ENCODE measurements around the gene MTA2. TPM values are rescaled to one million over a fixed set of nuclear protein-coding genes. Genes with fewer than 3 reads are reported as not detected.
"Not testable (repeated sequence)": the region's sequence is repeated elsewhere in the genome, so short reads cannot be mapped to it uniquely, and the experiment has no call there.

The MTA2 gene
- total RNA-seq, 2 donors from 2014 or later = 30.0 to 40.5 TPM

DNA sequence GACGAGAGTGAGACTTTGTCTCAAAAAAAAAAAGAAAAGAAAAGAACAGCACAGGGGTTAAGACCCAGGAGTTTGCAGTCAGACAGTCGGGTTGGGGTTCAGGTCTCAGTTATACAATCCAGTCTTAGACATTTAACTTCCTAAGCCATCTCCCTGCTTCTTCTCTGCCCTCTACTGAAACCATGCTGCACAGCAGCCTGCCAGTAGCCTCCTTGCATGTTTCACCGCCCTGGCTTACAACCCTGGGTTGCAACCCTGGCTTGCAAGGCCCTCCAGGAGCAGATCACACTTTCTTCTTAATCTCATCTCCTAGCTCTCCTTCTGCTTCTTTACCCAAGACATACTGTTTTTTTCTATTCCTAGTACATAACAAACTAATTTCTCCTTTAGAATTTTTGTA is 26.0 kb upstream of the MTA2 start:
- H3K27ac ChIP-seq = no peak overlapping the region
- peaks cover 77% of the 10 kb centered on the region for H3K36me3 ChIP-seq
- H3K4me1 ChIP-seq = no peaks in the 10 kb centered on the region

GRCh38 chr11:62622476-62623089 is 20.9 kb upstream of the MTA2 start:
- H3K4me3 ChIP-seq = peak overlapping the region in 1 of 2 donors; percentile 90
- peaks cover 0 to 21% of the 10 kb centered on the region in 2 donors for H3K4me1 ChIP-seq
- no peaks in the 10 kb centered on the region for H3K9me3 ChIP-seq
- DNase-seq (ENCODE audit: low spot score) = no peak
- H3K27ac ChIP-seq = peak overlapping the region; percentile 83 to 84
- no peaks in the 10 kb centered on the region for H3K27me3 ChIP-seq
- H3K36me3 ChIP-seq = peaks cover 25% of the 10 kb centered on the region
- no peak for TF ChIP-seq CTCF (IDR thresholded peaks at IDR 0.05)

More for the DNA sequence above, 26.0 kb upstream of the MTA2 start:
- H3K9me3 ChIP-seq = no peaks in the 10 kb centered on the region
- TF ChIP-seq CTCF (IDR thresholded peaks at IDR 0.05) = no peak
- H3K4me3 ChIP-seq = no peak overlapping the region
- no peak for DNase-seq (ENCODE audit: low spot score)
- H3K27me3 ChIP-seq = no peaks in the 10 kb centered on the region

- peak; percentile 98 for DNase-seq (ENCODE audit: low spot score)
- TF ChIP-seq CTCF (IDR thresholded peaks at IDR 0.05) = no peak
- Histone ChIP-seq H3K36me3 (peaks cover 23% of the 10 kb centered on the region), H3K9me3 (no peaks in the 10 kb centered on the region), H3K4me3 (peak within 1 kb of the TSS; percentile 56 to 90), H3K4me1 (peaks cover 0 to 21% of the 10 kb centered on the region in 2 donors), H3K27me3 (no peaks in the 10 kb centered on the region), H3K27ac (peak within 1 kb of the TSS; percentile 83 to 84)
These were observed 20.2 kb upstream of the MTA2 start, which contains the start of gene B3GAT3 for GRCh38 chr11:62621567-62622470. B3GAT3 (minus strand) TSS chr11:62621986; CDS start chr11:62621947, 39 bp downstream.

DNA sequence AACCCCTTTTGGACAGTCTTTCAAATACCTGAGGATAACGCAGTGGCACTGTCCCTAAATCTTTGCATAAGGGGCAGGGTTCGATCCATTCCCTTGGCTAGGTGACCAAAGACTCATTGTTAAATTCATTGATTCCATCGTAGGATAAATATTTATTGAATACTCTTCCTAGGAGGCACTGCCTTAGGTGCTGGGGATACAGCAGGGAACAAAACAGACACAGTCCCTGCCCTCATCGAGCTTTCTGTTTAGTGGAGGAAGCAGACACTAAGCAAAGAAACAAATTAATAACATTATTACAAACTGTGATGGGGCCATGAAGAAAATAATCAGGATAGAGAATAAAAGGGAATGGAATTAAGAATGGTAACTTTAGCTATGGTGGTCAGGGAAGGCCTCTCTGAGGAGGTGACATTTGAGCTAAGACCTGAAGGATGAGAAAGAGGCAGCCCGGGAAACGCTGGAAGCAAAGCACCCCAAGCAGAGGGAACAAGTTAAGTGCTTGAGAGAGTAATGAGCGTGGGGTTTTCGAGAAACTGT is 19.4 kb upstream of the MTA2 start:
- TF ChIP-seq CTCF (IDR thresholded peaks at IDR 0.05) = no peak
- Histone ChIP-seq H3K36me3 (peaks cover 22% of the 10 kb centered on the region), H3K27ac (peak overlapping the region; percentile 83 to 84), H3K4me1 (peaks cover 0 to 21% of the 10 kb centered on the region in 2 donors), H3K27me3 (no peaks in the 10 kb centered on the region), H3K4me3 (peak overlapping the region; percentile 56 to 90), H3K9me3 (no peaks in the 10 kb centered on the region)
- DNase-seq (ENCODE audit: low spot score) = no peak

DNA sequence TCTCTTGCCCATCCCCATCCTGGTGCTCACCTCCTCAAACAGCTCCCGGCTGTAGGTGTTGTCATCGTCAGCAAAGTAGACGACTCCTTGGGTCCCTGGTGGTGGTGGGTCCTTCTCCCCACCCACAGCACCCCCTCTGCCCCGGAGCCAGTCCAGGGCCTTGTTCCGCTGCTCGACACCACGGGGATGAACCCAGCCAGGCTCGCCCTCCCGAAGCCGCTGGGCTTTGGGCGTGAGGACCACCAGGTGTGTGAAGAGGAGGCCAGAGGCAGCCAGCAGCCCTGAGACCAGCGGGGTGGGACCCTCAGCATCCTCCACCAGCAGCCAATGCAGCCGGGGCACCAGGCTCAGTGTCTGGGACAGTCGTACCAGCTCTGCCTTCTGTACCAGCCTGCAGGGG is 15.3 kb upstream of the MTA2 start:
- not testable (repeated sequence) for H3K27ac ChIP-seq; H3K36me3 ChIP-seq; H3K4me3 ChIP-seq; H3K9me3 ChIP-seq; DNase-seq (ENCODE audit: low spot score); H3K27me3 ChIP-seq
- H3K4me1 ChIP-seq = peaks cover 0 to 23% of the 10 kb centered on the region in 2 donors

- Histone ChIP-seq H3K4me1 (peaks cover 0 to 28% of the 10 kb centered on the region in 2 donors), H3K4me3 (no peak overlapping the region), H3K27me3 (no peaks in the 10 kb centered on the region), H3K27ac (no peak overlapping the region), H3K9me3 (no peaks in the 10 kb centered on the region), H3K36me3 (peaks cover 10% of the 10 kb centered on the region)
- no peak for TF ChIP-seq CTCF (IDR thresholded peaks at IDR 0.05)
- DNase-seq (ENCODE audit: low spot score) = no peak
These were observed 13.9 kb upstream of the MTA2 start for GRCh38 chr11:62615521-62615920.

Data from right atrium auricular region (tissue), 2 donors.